ENCODE data around the gene TLX3.
"Not testable (repeated sequence)": the region's sequence is repeated elsewhere in the genome, so short reads cannot be mapped to it uniquely, and the experiment has no call there.

Gene TLX3

GRCh38 chr5:171330021-171330420 lies 21.0 kb downstream of the TLX3 start:
- no peak for DNase-seq

GRCh38 chr5:171335616-171336015 lies 26.6 kb downstream of the TLX3 start:
- no peak for DNase-seq

- DNase-seq = no peak
Observed at GRCh38 chr5:171336521-171337209, 27.6 kb downstream of the TLX3 start.

GRCh38 chr5:171337210-171337569 lies 28.1 kb downstream of the TLX3 start:
- no peak for DNase-seq

- no peak for DNase-seq
Observed at GRCh38 chr5:171340042-171340441, 31.0 kb downstream of the TLX3 start.

- no peak for DNase-seq
Observed at GRCh38 chr5:171340491-171340890, 31.4 kb downstream of the TLX3 start.

GRCh38 chr5:171342362-171343111 lies 33.5 kb downstream of the TLX3 start:
- DNase-seq = no peak

- no peak for DNase-seq
Observed at GRCh38 chr5:171344936-171345608, 36.0 kb downstream of the TLX3 start.

GRCh38 chr5:171351536-171352073 lies 42.6 kb downstream of the TLX3 start:
- DNase-seq = no peak

GRCh38 chr5:171355302-171355724 lies 46.3 kb downstream of the TLX3 start:
- DNase-seq = peak in 1 of 2 experiments; percentile 6

GRCh38 chr5:171357843-171358242 lies 48.8 kb downstream of the TLX3 start:
- no peak for DNase-seq

GRCh38 chr5:171361151-171361550 lies 52.1 kb downstream of the TLX3 start:
- DNase-seq = not testable (repeated sequence)

Data from activated CD4-positive, alpha-beta T cell treated with anti-CD3 and anti-CD28 coated beads, Interleukin-2, amount 50 U/mL, for 4 hours (primary cell).